HEK293 (cell line): ENCODE measurements around the gene CCDC187.

Experiments
- CTCF ChIA-PET: fragments of 350-600 bp; formaldehyde crosslinking; extraction: SDS; loops from one replicate; lab custom pipeline; 2021; ENCODE audit warnings: antibody characterized with exemption; lab: Yijun Ruan, JAX
- POLR2A ChIA-PET: fragments of 300-600 bp; formaldehyde crosslinking; extraction: SDS; loops from one replicate; lab custom pipeline; 2020; ENCODE audit warnings: antibody characterized with exemption, inconsistent platforms; lab: Yijun Ruan, JAX
- H3K27ac ChIP-seq: fragments of 200-500 bp; sonication (Bioruptor generic); 2 replicates; pipeline ENCODE4 v1.5.1; 2014; ENCODE audit warnings: low read depth, low read length, control low read depth, inconsistent platforms; ENCODE audit errors: extremely low read depth
- H3K36me3 ChIP-seq, 2 experiments: fragments of 200-500 bp in 1 of 2; sonication (Bioruptor generic) in 1 of 2; 1 replicate in 1 of 2; 2 replicates in 1 of 2; pipeline ENCODE4 v1.5.1; 2014 to 2017; ENCODE audit warnings: inconsistent platforms in 2 of 2, low read length in 2 of 2; ENCODE audit not compliant: control insufficient read depth in 2 of 2, insufficient read depth in 1 of 2
- H3K4me1 ChIP-seq: fragments of 200-500 bp; sonication (Bioruptor generic); 2 replicates; pipeline ENCODE4 v1.5.1; 2014; ENCODE audit warnings: mild to moderate bottlenecking, low read length, inconsistent platforms; ENCODE audit not compliant: control insufficient read depth, insufficient read depth
- H3K4me3 ChIP-seq: 2 replicates; pipeline ENCODE4 v1.5.1; 2011; ENCODE audit warnings: low read depth, mild to moderate bottlenecking, control low read depth, low read length, moderate library complexity
- H3K9me3 ChIP-seq: fragments of 200-500 bp; sonication (Bioruptor generic); 2 replicates; pipeline ENCODE4 v1.5.1; 2014; ENCODE audit warnings: low read depth, low read length, inconsistent platforms; ENCODE audit not compliant: control insufficient read depth, insufficient read depth
- GLIS1 ChIP-seq: fragments of 450-650 bp; formaldehyde crosslinking; IDR thresholded peaks from 2 replicates; pipeline ENCODE4 v1.5.1; 2016; ENCODE audit warnings: missing biosample characterization, missing genetic modification characterization
- GLIS2 ChIP-seq: fragments of 450-650 bp; formaldehyde crosslinking; IDR thresholded peaks from 2 replicates; pipeline ENCODE4 v1.5.1; 2016; ENCODE audit warnings: missing biosample characterization, missing genetic modification characterization
- HOXA7 ChIP-seq: sonication (generic); formaldehyde crosslinking; IDR thresholded peaks from 2 replicates; pipeline ENCODE4 v1.8.1; 2022; ENCODE audit warnings: missing genetic modification reagents, borderline replicate concordance
- MZF1 ChIP-seq: fragments of 450-650 bp; formaldehyde crosslinking; IDR thresholded peaks from 2 replicates; pipeline ENCODE4 v1.5.1; 2017; ENCODE audit warnings: missing biosample characterization, missing genetic modification characterization, borderline replicate concordance
- OSR2 ChIP-seq: fragments of 450-650 bp; formaldehyde crosslinking; IDR thresholded peaks from 2 replicates; pipeline ENCODE4 v1.5.1; 2016; ENCODE audit warnings: missing biosample characterization, missing genetic modification characterization
- YY1 ChIP-seq: fragments of 450-650 bp; formaldehyde crosslinking; IDR thresholded peaks from 2 replicates; pipeline ENCODE4 v1.5.1; 2018; ENCODE audit warnings: missing biosample characterization, missing genetic modification characterization
- ZBTB7A ChIP-seq: fragments of 450-650 bp; formaldehyde crosslinking; IDR thresholded peaks from 2 replicates; pipeline ENCODE4 v1.5.1; 2016; ENCODE audit warnings: low read depth, missing biosample characterization, missing genetic modification characterization
- ZNF121 ChIP-seq: fragments of 450-650 bp; formaldehyde crosslinking; IDR thresholded peaks from 2 replicates; pipeline ENCODE4 v1.5.1; 2016; ENCODE audit warnings: missing biosample characterization, missing genetic modification characterization
- ZNF214 ChIP-seq: fragments of 450-650 bp; formaldehyde crosslinking; IDR thresholded peaks from 2 replicates; pipeline ENCODE4 v1.5.1; 2017; ENCODE audit warnings: missing biosample characterization, mild to moderate bottlenecking, missing genetic modification characterization, borderline replicate concordance
- ZNF404 ChIP-seq: fragments of 450-650 bp; formaldehyde crosslinking; IDR thresholded peaks from 2 replicates; pipeline ENCODE4 v1.5.1; 2017; ENCODE audit warnings: missing biosample characterization, missing genetic modification characterization
- ZNF433 ChIP-seq: fragments of 450-650 bp; formaldehyde crosslinking; IDR thresholded peaks from 2 replicates; pipeline ENCODE4 v1.5.1; 2016; ENCODE audit warnings: missing biosample characterization, missing genetic modification characterization, low read depth
- ZNF561 ChIP-seq: fragments of 450-650 bp; IDR thresholded peaks from 2 replicates; pipeline ENCODE4 v1.5.1; 2018; ENCODE audit warnings: missing biosample characterization, missing genetic modification characterization, borderline replicate concordance
- ZNF677 ChIP-seq: fragments of 450-650 bp; IDR thresholded peaks from 2 replicates; pipeline ENCODE4 v1.5.0; 2018; ENCODE audit warnings: missing biosample characterization, mild to moderate bottlenecking, missing genetic modification characterization, moderate library complexity
- TF ChIP-seq, protein P1 (sequence below): fragments of 450-650 bp; formaldehyde crosslinking; IDR thresholded peaks from 2 replicates; pipeline ENCODE4 v1.5.1; 2016; ENCODE audit warnings: missing biosample characterization, missing genetic modification characterization
- TF ChIP-seq, protein P2 (sequence below): fragments of 450-650 bp; formaldehyde crosslinking; IDR thresholded peaks from 2 replicates; pipeline ENCODE4 v1.5.0; 2017; ENCODE audit warnings: missing biosample characterization, missing genetic modification characterization, borderline replicate concordance
- TF ChIP-seq, protein P3 (sequence below): fragments of 450-650 bp; formaldehyde crosslinking; optimal IDR thresholded peaks from 2 replicates; pipeline ENCODE3; 2016; ENCODE audit warnings: missing biosample characterization, mild to moderate bottlenecking, missing genetic modification characterization

Gene CCDC187

DNA sequence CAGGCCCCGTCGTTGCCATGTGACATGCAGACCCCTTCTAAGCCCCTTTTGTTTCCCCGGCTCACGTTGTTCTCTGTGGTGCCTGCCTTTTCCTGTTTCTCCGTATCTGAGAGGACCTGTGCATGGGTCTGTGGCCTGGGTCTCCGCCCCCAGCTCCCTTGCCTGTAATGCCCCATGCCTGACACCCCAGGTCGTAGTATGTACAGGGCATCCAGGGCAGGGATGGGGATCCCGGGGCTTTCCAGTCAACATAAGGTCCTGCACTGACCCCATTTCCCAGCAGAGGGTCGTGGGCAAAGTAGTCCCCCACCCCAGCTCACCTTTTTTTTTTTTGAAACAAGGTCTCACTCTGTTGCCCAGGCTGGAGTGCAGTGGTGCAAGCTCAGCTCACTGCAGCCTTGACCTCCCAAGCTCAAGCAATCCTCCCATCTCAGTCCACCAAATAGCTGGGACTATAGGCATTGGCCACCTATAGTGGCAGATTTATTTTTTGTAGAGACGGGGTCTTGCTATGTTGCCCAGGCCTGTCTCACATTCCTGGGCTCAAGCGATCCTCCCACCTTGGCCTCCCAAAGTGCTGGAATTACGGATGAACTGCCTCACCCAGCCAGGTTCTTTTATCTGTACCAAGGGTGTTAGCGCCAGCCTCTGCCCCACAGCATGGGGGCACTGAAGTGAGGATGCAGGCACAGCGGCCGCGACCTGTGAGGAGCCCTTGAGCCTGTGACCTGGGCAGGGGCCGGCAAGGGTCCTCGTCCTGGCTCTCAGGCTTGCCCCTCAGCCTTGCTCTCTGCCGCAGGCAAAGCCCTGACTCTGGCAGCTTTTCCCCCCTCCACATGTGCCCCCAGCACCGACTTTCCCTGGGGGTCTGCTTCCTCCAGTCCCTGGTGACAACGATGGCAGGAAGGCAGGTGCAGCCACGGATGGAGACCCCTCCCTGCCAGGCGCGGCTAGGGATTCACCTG is 39.2 kb downstream of the CCDC187 start:
- H3K36me3 ChIP-seq: no peaks in the 10 kb centered on the region
- CTCF ChIA-PET: interaction anchor here (0.6 kb wide), 1 partner anchor 142 kb away, joined by 3 read pairs; no protein-coding TSS in a partner anchor
- H3K4me1 ChIP-seq: no peaks in the 10 kb centered on the region
- TF ChIP-seq ZNF404 (tag by site-specific recombination) (no peak), MZF1 (tag by site-specific recombination) (no peak), ZNF121 (peak; percentile 94), HOXA7 (CRISPR knock-in tag) (no peak)
- no peak overlapping the region for H3K4me3 ChIP-seq
- no peak overlapping the region for H3K27ac ChIP-seq
- H3K9me3 ChIP-seq: no peaks in the 10 kb centered on the region
- POLR2A ChIA-PET: no interaction called here

DNA sequence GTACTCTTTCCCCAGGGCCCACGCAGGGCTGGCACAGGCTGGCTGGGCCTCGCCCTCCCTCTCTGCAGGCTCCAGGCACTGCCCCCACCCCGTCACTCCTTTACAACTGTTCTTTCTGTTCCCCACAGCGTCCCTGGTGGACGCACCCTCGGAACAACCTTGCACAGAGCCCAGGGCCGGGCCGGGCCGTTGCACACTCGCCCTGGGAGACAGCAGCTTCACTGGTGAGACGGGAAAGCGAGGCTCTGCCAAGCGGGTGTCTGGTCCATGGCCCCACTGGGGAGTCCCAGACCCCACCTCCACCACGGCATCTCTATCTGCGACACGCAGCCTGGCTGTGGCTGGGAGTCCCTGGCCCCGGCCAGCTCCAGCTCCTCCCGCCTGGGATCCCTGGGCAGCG is 39.9 kb downstream of the CCDC187 start:
- Histone ChIP-seq H3K4me1 (no peaks in the 10 kb centered on the region), H3K4me3 (no peak overlapping the region), H3K36me3 (no peaks in the 10 kb centered on the region), H3K9me3 (no peaks in the 10 kb centered on the region), H3K27ac (no peak overlapping the region)
- POLR2A ChIA-PET: no interaction called here
- CTCF ChIA-PET: no interaction called here
- no peak for TF ChIP-seq YY1 (tag by site-specific recombination)
- TF ChIP-seq, protein P1, sequence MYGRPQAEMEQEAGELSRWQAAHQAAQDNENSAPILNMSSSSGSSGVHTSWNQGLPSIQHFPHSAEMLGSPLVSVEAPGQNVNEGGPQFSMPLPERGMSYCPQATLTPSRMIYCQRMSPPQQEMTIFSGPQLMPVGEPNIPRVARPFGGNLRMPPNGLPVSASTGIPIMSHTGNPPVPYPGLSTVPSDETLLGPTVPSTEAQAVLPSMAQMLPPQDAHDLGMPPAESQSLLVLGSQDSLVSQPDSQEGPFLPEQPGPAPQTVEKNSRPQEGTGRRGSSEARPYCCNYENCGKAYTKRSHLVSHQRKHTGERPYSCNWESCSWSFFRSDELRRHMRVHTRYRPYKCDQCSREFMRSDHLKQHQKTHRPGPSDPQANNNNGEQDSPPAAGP (tag by site-specific recombination): peak; percentile 12; the same call in 1 of the 2 replicates
- no peak for TF ChIP-seq ZBTB7A (tag by site-specific recombination)

DNA sequence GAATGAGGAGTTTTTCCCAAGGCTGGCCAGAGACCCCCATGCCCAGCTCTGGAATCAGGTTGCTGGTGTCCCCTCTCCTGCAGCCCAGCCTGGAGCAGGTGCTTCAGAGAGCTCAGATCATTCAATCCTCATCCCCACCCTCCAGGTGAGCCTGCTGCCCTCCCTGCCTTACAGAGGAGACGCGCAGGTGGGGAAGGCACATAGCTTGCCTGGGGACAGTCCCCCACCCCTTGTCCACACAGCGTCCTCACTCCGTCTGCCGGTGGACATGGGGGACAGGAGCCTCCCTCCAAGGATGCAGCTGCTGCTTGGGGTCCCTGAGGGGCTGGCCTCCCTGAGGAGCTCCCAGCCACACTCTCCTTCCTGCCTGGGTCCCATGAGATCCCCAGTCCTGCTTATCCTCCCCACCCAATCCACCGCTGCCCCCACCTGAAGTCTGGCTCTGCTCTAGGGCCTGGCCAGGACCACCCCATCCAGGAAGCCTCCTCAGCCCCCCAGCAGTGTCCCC is 41.2 kb downstream of the CCDC187 start:
- Histone ChIP-seq H3K4me3 (no peak overlapping the region), H3K36me3 (no peaks in the 10 kb centered on the region), H3K27ac (no peak overlapping the region), H3K4me1 (no peaks in the 10 kb centered on the region), H3K9me3 (no peaks in the 10 kb centered on the region)
- TF ChIP-seq, protein P2, sequence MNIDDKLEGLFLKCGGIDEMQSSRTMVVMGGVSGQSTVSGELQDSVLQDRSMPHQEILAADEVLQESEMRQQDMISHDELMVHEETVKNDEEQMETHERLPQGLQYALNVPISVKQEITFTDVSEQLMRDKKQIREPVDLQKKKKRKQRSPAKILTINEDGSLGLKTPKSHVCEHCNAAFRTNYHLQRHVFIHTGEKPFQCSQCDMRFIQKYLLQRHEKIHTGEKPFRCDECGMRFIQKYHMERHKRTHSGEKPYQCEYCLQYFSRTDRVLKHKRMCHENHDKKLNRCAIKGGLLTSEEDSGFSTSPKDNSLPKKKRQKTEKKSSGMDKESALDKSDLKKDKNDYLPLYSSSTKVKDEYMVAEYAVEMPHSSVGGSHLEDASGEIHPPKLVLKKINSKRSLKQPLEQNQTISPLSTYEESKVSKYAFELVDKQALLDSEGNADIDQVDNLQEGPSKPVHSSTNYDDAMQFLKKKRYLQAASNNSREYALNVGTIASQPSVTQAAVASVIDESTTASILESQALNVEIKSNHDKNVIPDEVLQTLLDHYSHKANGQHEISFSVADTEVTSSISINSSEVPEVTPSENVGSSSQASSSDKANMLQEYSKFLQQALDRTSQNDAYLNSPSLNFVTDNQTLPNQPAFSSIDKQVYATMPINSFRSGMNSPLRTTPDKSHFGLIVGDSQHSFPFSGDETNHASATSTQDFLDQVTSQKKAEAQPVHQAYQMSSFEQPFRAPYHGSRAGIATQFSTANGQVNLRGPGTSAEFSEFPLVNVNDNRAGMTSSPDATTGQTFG (tag by site-specific recombination): no peak
- no peak for TF ChIP-seq ZNF561 (tag by site-specific recombination)
- TF ChIP-seq GLIS2: peak; percentile 58; the same call in 1 of the 2 replicates
- TF ChIP-seq ZNF433 (tag by site-specific recombination): no peak
- no peak for TF ChIP-seq ZNF677
- TF ChIP-seq ZNF214 (tag by site-specific recombination): no peak
- TF ChIP-seq GLIS1: peak; percentile 84; the same call in 1 of the 2 replicates
- TF ChIP-seq, protein P3, sequence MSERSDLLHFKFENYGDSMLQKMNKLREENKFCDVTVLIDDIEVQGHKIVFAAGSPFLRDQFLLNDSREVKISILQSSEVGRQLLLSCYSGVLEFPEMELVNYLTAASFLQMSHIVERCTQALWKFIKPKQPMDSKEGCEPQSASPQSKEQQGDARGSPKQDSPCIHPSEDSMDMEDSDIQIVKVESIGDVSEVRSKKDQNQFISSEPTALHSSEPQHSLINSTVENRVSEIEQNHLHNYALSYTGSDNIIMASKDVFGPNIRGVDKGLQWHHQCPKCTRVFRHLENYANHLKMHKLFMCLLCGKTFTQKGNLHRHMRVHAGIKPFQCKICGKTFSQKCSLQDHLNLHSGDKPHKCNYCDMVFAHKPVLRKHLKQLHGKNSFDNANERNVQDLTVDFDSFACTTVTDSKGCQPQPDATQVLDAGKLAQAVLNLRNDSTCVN (tag by site-specific recombination): no peak
- TF ChIP-seq OSR2: no peak
- CTCF ChIA-PET: interaction anchor here (0.6 to 2.0 kb wide), 6 partner anchors 21 to 1366 kb away, joined by 3 to 11 read pairs (median 4); no protein-coding TSS in a partner anchor
- POLR2A ChIA-PET: interaction anchor here (0.8 kb wide), 1 partner anchor 13 kb away, joined by 3 read pairs; no protein-coding TSS in a partner anchor
